Anterior cingulate cortex (tissue), 58 donors: ENCODE results near the gene TDRKH.

ENCODE experiments used
- DNase-seq, 58 donors: peaks; one replicate each; lab custom pipeline; 2025; lab: John Stamatoyannopoulos, UW

The TDRKH gene

DNA sequence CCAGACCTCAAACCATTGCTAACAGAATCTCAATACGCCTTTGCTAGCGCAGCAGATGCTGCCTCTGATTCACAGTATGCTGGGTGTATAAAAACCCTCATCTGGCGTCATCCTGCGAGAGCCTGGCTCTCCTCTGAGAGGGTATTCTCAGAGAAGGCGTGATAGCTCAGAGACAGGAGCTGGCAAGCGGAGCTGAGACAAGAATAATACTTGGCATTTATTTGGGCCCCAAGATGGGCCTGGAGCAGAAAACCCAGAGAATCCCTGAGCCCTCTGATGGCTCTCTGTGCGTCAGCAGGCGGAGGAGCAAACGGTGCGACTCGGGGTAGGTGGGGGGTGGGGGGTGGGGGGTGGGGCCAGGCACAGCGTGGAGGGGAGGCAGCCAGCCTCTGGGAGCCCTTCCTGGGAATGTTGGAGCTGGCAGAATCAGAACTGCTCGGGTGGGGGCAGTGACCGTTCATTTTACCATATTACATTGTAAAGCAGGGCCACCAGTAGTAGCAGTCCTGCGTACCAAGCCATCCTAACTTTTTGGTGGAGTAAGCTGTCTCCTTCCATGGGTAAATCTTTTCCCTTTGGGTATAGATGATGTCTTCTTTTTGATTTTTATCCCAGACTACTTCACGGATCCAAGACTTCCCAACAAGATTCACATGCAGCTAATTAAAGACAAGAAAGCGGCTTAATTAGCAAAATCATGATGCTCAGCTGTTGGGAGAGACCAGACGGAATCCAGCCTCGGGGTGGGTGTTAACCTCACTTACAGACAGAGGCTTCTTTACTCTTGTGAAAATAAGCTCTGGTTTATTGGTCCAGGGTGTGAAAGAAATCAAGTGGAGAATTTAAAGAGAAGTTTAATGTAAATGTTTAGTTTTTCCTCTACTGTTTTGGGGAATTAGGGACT is 61.9 kb downstream of the TDRKH start:
- peak in 52 of 58 donors; percentile 16 to 92 (median 67) for DNase-seq

DNA sequence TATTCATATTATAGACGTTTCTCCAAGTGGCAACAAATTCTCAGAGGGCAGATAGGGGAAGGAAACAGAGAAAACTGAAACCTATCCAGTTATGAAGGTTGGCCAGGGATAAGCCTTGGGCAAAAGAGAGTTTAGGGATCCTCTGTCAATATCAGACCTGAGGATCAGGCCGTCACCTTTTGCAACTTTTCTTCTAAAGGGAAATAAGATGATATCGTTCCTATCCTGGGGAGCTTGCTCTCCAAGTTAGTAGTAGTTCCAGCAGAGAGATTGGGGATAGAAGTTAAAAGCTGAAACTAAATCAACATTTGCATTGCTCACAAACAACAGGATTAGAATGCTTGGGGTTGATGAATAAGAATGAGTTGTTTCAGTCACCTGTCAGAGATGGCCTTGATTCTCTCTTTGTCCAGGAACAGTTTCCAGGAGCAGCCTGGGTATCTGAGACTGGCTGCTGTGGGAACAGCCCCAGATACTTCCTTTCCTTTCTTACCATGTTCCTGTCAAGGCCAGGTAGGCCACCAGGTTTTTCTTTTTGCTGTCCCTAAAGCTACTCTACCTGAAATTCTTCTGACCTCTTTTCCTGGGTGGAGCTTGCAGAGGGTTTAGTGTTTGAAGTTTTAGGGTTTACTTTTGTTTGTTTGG is 66.5 kb downstream of the TDRKH start:
- DNase-seq: no peak
